DMS53 treated with DMSO at 0.1 percent for 48 hours (cell line): Measurements from ENCODE around the gene DNAJC1.
"Not testable (repeated sequence)": the region's sequence is repeated elsewhere in the genome, so short reads cannot be mapped to it uniquely, and the experiment has no call there.

Experiments
- DNase-seq: peaks from one replicate; lab custom pipeline; 2025; ENCODE audit not compliant: unreplicated experiment; lab: John Stamatoyannopoulos, UW

Gene DNAJC1

GRCh38 chr10:21830037-21830436, 173.5 kb downstream of the DNAJC1 start:
- DNase-seq, result no peak

DNA sequence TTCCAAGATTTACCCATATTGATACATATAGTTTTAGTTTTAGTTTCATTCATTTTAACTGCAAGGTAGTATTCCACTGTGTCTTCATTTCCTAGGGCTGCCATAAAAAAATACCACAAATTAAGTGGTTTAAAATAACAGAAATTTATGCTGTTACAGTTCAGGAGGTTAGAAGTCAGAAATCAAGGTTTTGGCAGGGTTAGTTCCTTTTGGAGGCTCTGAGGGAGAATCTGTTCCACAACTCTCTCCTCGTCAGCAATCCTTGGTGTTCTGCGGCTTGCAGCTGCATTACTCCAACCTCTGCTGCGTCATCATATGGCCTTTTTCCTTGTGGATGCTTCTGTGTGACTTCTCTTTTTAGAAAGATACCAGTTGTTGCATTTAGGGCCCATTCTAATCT, 176.2 kb downstream of the DNAJC1 start:
- DNase-seq, result no peak

GRCh38 chr10:21826725-21827124, 176.8 kb downstream of the DNAJC1 start:
- no peak for DNase-seq

GRCh38 chr10:21825345-21825744, 178.2 kb downstream of the DNAJC1 start:
- no peak for DNase-seq

GRCh38 chr10:21824409-21824808, 179.1 kb downstream of the DNAJC1 start:
- DNase-seq, result no peak

DNA sequence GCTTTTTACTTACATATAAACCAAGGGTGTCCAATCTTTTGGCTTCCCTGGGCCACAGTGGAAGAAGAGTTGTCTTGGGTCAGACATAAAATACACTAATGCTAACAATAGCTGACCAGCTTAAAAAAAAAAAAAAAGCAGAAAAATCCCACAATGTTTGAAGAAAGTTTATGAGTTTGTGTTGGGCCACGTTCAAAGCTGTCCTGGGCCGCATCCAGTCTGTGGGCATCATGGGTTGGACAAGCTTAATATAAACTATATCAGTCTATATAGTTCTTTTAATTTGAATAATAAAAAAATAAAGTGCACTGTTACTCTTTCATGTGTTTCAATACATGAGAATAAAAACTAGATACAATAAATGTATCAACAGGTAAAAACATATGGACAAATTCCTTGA, 179.9 kb downstream of the DNAJC1 start:
- no peak for DNase-seq

DNA sequence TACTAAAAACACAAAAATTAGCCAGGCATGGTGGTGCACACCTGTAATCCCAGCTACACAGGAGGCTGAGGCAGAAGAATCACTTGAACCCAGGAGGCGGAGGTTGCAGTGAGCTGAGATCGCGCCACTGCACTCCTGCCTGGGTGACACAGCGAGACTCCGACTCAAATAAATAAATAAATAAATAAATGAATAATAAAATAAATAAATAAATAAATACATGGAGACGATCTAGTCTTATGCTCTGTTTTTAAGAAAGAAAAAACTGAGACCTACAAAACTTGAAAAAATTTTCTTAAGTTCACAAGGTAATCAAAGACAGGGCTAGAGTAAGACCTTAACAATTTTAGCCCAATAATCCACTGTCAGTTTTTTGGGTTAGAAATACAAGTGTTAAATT, 181.3 kb downstream of the DNAJC1 start:
- not testable (repeated sequence) for DNase-seq

- no peak for DNase-seq
Measured at GRCh38 chr10:21820952-21821351, 182.6 kb downstream of the DNAJC1 start.

DNA sequence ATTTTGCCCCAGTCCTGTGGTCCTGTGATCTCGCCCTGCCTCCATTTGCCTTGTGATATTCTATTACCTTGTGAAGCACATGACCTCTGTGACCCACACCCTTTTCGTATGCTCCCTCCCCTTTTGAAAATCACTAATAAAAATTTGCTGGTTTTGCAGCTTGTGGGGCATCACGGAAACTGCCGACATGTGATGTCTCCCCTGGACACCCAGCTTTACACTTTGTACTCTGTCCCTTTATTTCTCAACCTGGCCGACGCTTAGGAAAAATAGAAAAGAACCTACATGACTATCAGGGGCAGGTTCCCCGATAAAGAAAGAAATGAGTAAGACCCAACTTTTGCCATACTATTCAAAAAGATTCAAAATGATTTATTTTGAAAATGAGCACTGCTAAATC, 185.1 kb downstream of the DNAJC1 start:
- DNase-seq, result not testable (repeated sequence)

GRCh38 chr10:21814866-21815265, 188.7 kb downstream of the DNAJC1 start:
- no peak for DNase-seq

GRCh38 chr10:21813946-21814345, 189.6 kb downstream of the DNAJC1 start:
- DNase-seq, result no peak

DNA sequence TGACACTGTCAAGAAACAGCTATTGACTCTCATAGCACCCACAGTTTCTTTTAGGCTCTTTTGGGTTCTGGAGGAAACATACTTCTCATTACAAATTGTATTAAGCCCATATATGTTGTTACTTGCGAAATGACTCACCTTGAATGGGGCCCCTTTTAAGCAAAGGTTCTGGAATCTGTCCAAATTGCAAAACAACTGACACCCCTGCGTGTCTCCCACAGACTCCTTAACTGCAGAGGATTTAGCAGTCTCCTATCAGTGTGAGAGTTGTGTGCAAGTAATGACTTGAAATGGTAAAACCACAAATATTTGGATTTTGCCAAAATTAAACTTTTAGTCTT, 192.3 kb downstream of the DNAJC1 start:
- no peak for DNase-seq

DNA sequence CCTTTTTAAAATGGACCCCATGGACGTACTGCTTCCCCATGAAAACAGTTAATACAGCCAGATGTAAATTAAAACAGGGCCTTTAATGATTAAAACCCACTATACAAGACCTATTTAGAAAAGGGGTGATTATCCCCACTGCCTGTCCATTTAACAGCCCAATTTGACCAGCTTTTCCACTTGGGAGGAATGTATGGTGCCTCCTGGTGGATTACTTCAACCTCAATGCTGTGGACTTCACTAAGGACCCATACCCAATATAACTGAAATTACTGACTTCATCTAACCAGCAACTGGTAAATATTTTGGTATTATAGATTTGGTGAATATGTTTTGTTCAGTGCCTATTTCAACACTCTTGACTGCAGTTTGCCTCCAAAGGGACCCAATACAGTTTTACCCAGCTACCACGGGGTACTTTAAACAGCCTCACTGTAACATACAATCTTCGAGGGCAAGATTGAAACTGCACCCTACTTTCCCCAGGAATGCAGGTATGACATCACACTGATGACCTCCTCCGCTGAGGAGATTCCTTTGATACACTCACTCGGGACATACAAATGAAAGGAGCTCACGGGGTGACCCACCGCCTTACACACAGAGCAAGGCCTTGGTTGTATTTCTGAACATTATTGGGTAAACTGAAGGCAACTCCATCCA, 192.8 kb downstream of the DNAJC1 start:
- DNase-seq, result no peak

GRCh38 chr10:21808550-21808949, 195.0 kb downstream of the DNAJC1 start:
- no peak for DNase-seq

DNA sequence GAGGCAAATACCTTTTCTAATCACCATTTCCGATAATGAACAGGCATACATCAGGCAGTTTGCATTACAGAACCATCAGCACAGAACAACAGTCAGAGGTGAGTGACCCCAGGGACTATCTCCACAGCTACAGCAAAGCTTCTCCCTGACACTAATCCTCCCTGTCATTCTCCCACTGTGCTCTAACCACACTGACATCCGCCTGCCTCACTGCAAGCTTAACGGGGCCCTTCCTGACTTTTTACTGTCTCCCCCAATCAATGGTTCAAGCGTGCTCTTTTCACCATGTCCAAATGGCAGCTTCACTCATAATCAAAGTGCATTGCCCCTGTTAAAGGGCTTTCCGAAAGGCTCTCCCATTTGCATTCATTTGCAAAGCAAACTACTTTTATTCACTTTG, 196.3 kb downstream of the DNAJC1 start:
- DNase-seq, result no peak

DNA sequence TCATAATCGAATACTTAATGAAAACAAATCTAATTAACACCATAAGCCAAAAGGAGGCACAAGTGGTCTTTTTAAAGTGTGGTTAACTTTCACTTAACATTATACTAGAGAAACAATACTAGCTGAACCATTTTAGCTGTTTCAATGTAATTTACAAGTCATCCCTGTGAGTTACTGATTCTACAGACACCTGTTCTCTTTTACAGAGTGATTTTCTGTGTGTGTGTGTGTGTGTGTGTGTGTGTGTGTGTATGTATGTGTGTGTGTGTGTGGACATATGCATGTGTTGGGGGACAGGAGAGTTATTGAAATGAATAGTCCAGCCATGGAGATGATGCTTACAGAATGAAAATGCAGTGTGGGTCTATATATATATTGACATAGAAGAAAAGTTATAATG, 200.2 kb downstream of the DNAJC1 start:
- no peak for DNase-seq

DNA sequence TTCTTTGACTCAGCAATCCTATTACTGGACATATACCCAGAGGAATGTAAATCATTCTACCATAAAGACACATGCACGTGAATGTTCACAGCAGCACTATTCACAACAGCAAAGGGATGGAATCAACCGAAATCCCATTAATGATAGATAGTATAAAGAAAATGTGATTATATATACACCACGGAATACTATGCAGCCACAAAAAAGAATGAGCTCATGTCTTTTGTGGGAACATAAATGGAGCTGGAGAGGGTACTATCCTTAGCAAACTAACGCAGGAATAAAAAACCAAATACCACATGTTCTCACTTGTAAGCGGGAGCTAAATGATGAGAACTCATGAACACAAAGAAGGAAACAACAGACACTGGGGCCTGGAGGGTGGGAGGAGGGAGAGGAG, 201.9 kb downstream of the DNAJC1 start:
- no peak for DNase-seq

GRCh38 chr10:21797984-21798765, 205.4 kb downstream of the DNAJC1 start:
- DNase-seq, result no peak

DNA sequence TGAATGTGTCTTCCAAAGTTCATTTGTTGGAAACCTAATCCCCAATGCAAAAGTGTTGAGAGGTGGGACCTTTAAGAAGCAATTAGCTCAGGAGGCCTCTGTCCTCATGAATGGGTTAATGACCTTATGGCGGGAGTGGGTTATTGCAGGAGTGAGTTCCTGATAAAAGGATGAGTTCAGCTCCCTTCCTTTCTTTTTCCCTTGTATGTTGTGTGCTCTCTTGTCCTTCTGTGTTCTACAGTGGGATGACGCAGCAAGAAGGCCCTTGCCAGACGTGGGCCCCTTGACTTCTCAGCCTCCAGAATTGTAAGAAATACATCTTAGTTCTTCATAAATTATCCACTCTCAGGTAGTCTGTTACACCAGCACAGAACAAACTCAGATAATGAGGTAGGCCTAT, 206.0 kb downstream of the DNAJC1 start:
- DNase-seq, result no peak

DNA sequence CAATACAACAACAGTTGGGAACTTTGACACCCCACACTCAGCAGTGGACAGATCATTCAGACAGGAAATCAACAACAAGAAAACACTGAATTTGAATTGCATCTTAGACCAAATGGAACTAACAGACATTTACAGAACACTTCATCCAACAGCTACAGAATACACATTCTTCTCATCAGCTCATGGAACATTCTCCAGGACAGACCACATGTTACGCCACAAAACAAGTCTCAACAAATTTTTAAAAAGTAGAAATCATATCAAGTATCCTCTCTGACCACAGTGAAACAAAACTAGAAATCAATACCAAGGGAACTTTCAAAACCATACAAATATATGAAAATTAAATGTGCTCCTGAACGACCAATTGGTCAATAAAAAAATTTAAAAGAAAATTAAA, 212.3 kb downstream of the DNAJC1 start:
- DNase-seq, result no peak

GRCh38 chr10:21776883-21777282, 226.6 kb downstream of the DNAJC1 start:
- DNase-seq, result no peak

- no peak for DNase-seq
Measured at GRCh38 chr10:21771219-21771618, 232.3 kb downstream of the DNAJC1 start.

GRCh38 chr10:21769041-21769440, 234.5 kb downstream of the DNAJC1 start:
- no peak for DNase-seq
